Stimulated activated naive CD8-positive, alpha-beta T cell treated with anti-CD3 and anti-CD28 coated beads, Interleukin-15, Interleukin-2, amounts not matched to agents 100 ng/mL and 50 ng/mL, for 24 hours (primary cell): Measurements from ENCODE around the gene TOMM7.

Experiments
- H3K27ac Mint-ChIP-seq: one replicate; pipeline ENCODE4 v1.8.0; 2021; ENCODE audit warnings: mild to moderate bottlenecking, mixed read lengths
- H3K27me3 Mint-ChIP-seq: one replicate; pipeline ENCODE4 v1.8.0; 2021; ENCODE audit warnings: mixed read lengths
- H3K36me3 Mint-ChIP-seq: one replicate; pipeline ENCODE4 v1.8.0; 2021; ENCODE audit warnings: low read depth, mixed read lengths
- H3K4me1 Mint-ChIP-seq: one replicate; pipeline ENCODE4 v1.8.0; 2021; ENCODE audit warnings: low read depth, mixed read lengths
- H3K4me3 Mint-ChIP-seq: one replicate; pipeline ENCODE4 v1.8.0; 2021; ENCODE audit warnings: mild to moderate bottlenecking, mixed read lengths
- H3K9me3 Mint-ChIP-seq: one replicate; pipeline ENCODE4 v1.8.0; 2021; ENCODE audit warnings: mixed read lengths

The TOMM7 gene

DNA sequence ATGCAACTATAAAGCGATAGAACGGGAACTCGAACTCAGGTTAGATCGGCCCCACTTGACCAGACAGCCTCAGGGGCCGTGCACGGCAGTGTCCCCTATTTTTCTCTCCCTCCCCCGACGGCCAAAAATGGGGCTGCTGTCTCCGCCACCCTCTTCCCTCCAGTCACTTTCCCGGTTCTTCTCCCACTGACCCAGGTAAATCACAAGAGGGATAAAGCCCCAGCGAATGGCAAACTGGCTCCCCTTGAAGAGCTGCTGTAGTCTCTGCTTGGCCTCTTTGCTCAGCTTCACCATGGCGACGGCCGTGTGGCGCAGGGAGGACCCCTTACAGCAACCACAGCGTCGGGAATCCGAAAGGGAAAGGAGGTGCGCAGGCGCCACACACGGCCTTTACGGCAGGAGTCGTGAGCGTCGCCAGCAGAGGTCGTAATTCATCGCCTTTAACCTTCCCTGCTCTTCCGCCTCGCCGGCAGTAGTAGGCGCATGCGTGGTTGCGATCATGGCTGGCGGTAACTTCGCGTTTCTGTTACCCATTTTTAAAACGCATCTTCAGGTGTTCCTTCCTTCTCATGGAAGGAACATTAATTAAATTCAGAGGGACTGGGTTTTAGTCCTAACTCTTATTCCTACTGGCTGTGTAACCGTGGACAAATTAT lies at the start of gene TOMM7:
TOMM7 (minus strand) TSS at position 364 of the 656 bp plus-strand sequence; CDS start at position 294, 70 bp downstream.
- H3K4me3 Mint-ChIP-seq, result peak within 1 kb of the TSS; percentile 99
- H3K36me3 Mint-ChIP-seq, result peaks cover 19% of the 10 kb centered on the region
- peaks cover 20% of the 10 kb centered on the region for H3K27me3 Mint-ChIP-seq
- peaks cover 44% of the 10 kb centered on the region for H3K4me1 Mint-ChIP-seq
- H3K9me3 Mint-ChIP-seq, result no peaks in the 10 kb centered on the region
- H3K27ac Mint-ChIP-seq, result peak within 1 kb of the TSS; percentile 99

DNA sequence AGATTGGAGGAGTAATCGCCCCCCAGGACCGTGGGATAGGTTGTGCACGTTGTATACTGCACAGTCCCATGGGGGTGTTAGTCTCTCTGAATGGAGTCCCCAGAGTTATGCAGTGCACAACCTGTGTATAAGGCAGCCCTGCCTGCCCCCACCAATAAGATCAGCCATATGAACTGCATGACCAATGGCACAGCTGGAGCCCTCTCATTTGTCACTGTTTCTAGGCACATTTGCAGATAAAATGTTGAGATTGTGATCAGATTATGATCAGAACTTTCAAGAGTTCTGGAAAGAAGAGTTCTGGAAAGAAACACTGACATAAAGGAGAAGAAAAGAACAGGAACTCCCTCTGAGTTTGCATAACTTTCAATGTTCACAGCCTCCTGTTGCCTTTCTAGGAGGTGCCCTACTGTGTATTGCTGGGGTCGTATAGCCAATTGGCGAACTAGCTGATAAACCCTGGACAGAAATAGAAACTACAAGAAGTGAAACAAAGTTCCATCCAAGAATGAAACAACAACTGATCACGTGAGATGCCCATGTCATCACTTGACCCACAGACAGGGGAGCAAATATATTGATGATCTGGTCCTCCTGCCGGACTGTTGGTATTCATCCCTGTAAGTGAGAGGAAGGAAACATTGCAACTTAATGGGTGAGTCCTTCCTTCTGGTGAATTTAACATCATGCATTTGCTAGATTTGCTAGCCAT lies 49.6 kb upstream of the TOMM7 start:
- H3K27me3 Mint-ChIP-seq, result no peaks in the 10 kb centered on the region
- no peak overlapping the region for H3K27ac Mint-ChIP-seq
- no peak overlapping the region for H3K4me3 Mint-ChIP-seq
- H3K4me1 Mint-ChIP-seq, result peaks cover 4% of the 10 kb centered on the region
- no peaks in the 10 kb centered on the region for H3K9me3 Mint-ChIP-seq
- peaks cover 24% of the 10 kb centered on the region for H3K36me3 Mint-ChIP-seq

DNA sequence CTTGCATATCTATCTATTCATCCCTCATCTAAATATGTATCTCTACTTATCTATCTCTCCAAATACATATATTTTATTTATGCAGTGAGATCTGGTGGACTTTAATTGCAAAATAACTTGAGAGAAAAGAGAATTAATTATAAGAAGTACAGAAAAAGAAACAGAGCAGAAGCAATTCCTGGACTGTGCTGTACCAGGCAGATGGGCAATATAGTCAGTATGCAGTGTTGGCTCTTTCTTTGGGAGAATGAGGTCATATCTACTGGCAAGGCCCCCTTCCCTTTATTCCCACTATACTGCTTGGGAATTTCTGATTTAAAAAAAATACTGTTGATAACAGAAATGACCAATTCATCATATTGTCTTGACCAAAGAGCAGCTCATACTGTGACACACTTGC lies 49.0 kb upstream of the TOMM7 start:
- H3K27me3 Mint-ChIP-seq, result no peaks in the 10 kb centered on the region
- peaks cover 25% of the 10 kb centered on the region for H3K36me3 Mint-ChIP-seq
- no peaks in the 10 kb centered on the region for H3K9me3 Mint-ChIP-seq
- H3K4me3 Mint-ChIP-seq, result no peak overlapping the region
- no peak overlapping the region for H3K27ac Mint-ChIP-seq
- peaks cover 7% of the 10 kb centered on the region for H3K4me1 Mint-ChIP-seq

DNA sequence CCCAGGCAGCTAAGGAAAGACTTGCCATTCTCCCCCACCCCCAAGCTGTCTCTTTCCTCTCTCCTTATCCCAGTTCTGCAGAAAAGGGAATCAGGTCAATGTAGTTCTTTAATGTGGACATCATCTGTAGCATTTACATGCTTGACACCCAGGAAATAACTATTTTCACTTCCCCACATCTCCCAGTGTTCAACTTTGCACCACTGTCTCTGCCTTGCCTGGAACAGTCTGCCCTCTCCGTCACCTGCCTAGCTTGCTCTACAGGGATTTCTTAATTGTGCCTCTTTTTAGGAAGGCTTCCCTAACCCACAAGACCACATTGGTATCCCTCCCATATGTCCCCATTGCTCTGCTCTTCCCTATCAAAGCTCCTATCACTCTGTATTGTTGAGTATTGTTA lies 45.9 kb upstream of the TOMM7 start:
- no peaks in the 10 kb centered on the region for H3K27me3 Mint-ChIP-seq
- peaks cover 45% of the 10 kb centered on the region for H3K36me3 Mint-ChIP-seq
- H3K9me3 Mint-ChIP-seq, result no peaks in the 10 kb centered on the region
- H3K4me3 Mint-ChIP-seq, result no peak overlapping the region
- H3K27ac Mint-ChIP-seq, result no peak overlapping the region
- H3K4me1 Mint-ChIP-seq, result peaks cover 8% of the 10 kb centered on the region

DNA sequence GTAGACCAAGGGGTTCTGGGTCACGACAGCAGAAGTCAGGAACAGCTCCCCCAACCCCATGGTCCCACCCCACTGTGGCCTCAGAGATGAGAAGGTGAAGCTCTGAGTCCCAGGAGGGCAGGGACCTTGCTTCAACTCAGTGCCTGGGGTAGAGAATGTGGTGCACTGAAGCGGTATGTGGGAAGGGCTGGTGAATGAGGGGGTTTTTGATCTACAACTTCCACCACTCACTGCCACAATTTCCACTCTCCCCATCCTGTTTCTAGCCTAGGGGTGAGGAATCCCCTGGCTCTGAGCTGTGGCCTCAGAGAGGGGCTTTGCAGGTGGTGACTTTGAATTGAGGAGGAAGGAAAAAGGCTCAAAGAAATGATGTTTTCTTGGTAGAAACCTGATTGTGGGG lies 44.9 kb upstream of the TOMM7 start:
- H3K4me1 Mint-ChIP-seq, result peaks cover 13% of the 10 kb centered on the region
- H3K36me3 Mint-ChIP-seq, result peaks cover 54% of the 10 kb centered on the region
- H3K4me3 Mint-ChIP-seq, result no peak overlapping the region
- H3K27me3 Mint-ChIP-seq, result no peaks in the 10 kb centered on the region
- no peaks in the 10 kb centered on the region for H3K9me3 Mint-ChIP-seq
- H3K27ac Mint-ChIP-seq, result no peak overlapping the region

DNA sequence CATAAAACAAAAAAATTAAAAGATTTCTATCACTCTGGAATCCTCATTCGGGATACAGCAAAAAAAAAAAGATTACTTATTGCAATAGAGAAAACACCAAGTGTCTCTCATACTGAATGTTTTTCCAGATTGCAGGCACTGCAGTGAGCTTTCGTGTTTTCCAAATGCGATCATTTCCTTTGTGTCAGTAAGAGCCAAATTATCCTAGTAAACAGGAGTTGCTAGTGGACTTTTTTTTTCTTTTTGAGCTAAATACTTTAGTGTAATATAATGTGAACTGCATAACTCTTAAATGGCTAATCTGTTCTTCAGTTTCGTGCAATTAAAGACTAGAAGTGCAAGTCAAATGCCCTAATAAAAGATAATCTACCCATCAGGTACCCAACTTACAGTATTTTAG lies 44.4 kb upstream of the TOMM7 start:
- peaks cover 14% of the 10 kb centered on the region for H3K4me1 Mint-ChIP-seq
- H3K9me3 Mint-ChIP-seq, result no peaks in the 10 kb centered on the region
- no peak overlapping the region for H3K4me3 Mint-ChIP-seq
- H3K27ac Mint-ChIP-seq, result no peak overlapping the region
- H3K36me3 Mint-ChIP-seq, result peaks cover 60% of the 10 kb centered on the region
- no peaks in the 10 kb centered on the region for H3K27me3 Mint-ChIP-seq

DNA sequence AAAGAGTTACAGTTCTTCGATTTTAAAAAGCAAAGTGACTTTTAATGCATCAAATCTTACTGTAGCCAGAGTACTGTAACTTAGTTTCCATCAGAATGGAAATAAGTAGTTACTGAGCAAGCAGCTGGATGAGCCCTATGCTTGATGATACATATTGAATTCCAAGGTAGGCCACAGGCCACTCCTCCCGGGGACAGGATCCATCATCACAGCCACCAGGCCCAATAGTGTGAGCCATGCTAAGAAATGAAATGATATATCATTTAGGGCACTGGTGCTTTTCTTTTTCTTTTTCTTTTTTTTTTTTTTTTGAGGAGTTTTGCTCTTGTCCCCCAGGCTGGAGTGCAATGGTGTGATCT lies 42.9 kb upstream of the TOMM7 start:
- Mint-ChIP-seq H3K36me3 (peaks cover 71% of the 10 kb centered on the region), H3K9me3 (no peaks in the 10 kb centered on the region), H3K4me3 (no peak overlapping the region), H3K4me1 (peaks cover 24% of the 10 kb centered on the region), H3K27ac (no peak overlapping the region), H3K27me3 (no peaks in the 10 kb centered on the region)

DNA sequence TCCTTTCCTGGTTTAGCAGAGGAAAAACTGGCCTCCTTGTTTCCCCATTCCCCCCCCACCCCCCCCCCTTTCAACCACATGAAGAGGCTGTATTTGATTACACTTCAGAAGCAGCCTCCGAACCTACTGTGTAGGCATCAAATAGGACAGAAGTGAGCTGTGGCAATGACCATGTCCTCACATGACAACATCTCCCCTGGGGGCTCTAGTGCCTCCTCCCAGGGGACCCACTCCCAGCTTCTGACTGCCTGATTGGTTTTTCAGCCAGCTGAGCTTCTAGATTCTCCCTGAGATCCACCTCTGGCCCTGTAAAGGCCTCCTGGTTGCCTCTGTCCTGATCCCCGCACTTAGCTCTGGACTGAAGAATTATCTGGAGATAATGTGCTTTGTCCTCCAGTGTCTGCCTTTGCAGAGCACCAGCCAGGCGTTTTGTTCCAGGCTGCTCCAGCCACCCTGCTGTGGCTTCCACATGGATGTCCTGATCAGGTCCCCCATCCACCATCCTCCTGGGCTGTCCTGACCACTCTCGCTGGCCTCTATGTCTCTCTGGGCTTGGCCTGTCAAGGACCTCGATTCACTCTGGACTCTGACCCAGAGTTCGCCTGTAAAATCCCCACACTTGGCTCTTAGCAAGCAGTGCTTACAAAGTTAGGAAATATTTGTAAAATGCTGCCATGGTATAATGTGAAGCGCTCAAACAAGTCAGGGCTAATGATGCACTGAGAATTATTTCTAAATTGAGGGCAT lies 42.4 kb upstream of the TOMM7 start:
- H3K27me3 Mint-ChIP-seq, result no peaks in the 10 kb centered on the region
- peaks cover 29% of the 10 kb centered on the region for H3K4me1 Mint-ChIP-seq
- peak overlapping the region; percentile 41 for H3K27ac Mint-ChIP-seq
- no peaks in the 10 kb centered on the region for H3K9me3 Mint-ChIP-seq
- peaks cover 71% of the 10 kb centered on the region for H3K36me3 Mint-ChIP-seq
- H3K4me3 Mint-ChIP-seq, result no peak overlapping the region

DNA sequence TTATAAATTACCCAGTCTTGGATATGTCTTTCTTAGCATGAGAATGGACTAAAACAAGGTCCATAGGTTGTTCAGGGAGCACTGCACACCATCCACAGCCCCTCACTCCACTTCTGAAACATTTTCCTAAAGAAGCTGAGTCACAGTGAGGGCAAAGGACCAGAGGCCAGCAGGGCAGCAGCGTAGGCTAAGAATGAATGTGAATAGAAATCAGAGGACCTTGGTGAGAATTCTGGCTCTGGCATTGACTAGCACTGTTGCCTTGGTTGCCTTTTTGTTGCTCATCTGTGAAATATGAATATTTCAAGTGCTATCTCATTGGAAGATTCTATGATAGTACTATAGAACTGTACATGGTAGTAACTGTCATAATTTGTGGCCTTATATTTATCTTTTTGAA lies 41.7 kb upstream of the TOMM7 start:
- H3K4me1 Mint-ChIP-seq, result peaks cover 37% of the 10 kb centered on the region
- H3K9me3 Mint-ChIP-seq, result no peaks in the 10 kb centered on the region
- H3K4me3 Mint-ChIP-seq, result no peak overlapping the region
- H3K27me3 Mint-ChIP-seq, result no peaks in the 10 kb centered on the region
- peaks cover 75% of the 10 kb centered on the region for H3K36me3 Mint-ChIP-seq
- H3K27ac Mint-ChIP-seq, result no peak overlapping the region

DNA sequence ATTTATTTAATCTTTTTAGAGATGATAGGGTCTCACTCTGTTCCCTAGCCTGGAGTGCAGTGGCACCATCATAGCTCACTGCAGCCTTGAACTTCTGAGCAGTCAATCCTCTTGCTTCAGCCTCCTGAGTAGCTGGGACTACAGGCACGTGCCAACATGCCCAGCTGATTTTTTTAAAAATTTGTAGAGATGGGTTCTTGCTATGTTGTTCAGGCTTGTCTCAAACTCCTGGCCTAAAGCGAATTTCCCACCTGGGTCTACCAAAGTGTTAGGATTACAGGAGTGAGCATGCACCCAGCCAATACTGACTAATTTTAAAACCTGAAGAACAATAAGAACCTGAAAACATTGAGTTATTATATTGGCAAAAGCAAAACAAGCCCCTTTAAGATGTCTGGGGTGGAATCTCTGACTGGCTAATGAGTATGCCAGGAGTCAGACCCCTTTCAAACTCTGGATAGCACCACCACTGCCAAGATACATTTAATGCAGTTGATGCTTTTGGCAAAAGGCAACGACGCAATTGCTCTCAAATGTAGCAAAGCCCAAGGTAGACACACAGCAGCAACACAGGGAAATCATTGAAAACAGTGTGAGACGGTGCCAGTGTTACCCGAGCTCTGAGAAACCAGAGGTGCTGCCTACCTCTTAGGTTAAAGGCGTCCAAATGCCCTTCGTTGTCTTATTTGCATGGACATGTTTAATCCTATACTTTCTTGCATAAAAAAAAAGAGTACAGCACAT lies 40.7 kb upstream of the TOMM7 start:
- Mint-ChIP-seq H3K36me3 (peaks cover 75% of the 10 kb centered on the region), H3K9me3 (no peaks in the 10 kb centered on the region), H3K4me3 (no peak overlapping the region), H3K27ac (peak overlapping the region; percentile 26), H3K4me1 (peaks cover 46% of the 10 kb centered on the region), H3K27me3 (no peaks in the 10 kb centered on the region)

DNA sequence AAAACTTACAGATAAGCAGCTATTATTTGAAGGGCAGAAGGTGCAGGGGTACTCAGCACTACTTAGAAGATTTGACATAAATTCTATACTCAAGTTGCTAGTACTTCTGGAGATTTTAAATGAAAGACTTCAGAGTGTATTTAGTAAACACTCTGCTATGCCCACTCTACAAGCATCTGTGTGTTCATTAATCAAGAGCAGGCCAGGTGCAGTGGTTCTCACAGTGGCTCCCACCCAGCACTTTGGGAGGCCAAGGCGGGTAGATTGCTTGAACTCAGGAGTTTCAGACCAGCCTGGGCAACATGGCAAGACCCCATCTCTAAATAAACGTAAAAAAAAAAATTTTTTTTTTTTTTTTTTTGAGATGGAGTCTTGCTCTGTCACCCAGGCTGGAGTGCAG lies 38.9 kb upstream of the TOMM7 start:
- Mint-ChIP-seq H3K4me1 (peaks cover 50% of the 10 kb centered on the region), H3K4me3 (no peak overlapping the region), H3K9me3 (no peaks in the 10 kb centered on the region), H3K36me3 (peaks cover 77% of the 10 kb centered on the region), H3K27me3 (no peaks in the 10 kb centered on the region), H3K27ac (no peak overlapping the region)

DNA sequence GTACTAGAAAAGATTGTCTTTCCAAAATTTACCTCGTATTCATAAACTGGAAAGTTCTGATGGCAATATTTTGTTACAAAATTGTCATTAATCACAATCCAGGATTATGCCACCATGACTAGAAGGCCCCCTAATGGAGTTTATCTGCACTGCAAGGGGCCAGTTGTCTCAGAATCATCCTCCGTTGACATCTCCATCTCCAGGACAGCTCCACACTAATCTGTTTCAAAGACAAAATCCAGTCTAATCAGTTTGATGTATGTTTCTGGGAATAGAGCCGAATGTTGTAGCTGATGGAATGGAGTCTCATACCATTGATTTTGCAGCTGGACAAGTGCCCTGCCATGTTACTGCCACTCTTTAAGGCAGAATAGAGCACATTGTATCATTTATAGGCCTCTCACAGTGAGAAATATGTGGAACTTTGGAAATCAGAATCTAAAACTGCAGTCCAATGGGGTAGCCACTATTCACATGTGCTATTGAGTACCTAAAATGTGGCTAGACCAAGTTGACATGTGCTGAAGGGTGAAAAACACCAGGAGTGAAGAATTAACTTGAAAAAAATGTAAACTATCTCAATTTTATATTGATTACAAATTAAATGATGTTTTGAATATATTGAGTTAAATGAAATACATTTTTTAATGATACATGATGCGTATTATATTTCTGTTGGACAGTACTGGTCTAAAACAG lies 38.3 kb upstream of the TOMM7 start:
- Mint-ChIP-seq H3K9me3 (no peaks in the 10 kb centered on the region), H3K4me3 (no peak overlapping the region), H3K27me3 (no peaks in the 10 kb centered on the region), H3K36me3 (peaks cover 84% of the 10 kb centered on the region), H3K4me1 (peaks cover 57% of the 10 kb centered on the region), H3K27ac (no peak overlapping the region)

DNA sequence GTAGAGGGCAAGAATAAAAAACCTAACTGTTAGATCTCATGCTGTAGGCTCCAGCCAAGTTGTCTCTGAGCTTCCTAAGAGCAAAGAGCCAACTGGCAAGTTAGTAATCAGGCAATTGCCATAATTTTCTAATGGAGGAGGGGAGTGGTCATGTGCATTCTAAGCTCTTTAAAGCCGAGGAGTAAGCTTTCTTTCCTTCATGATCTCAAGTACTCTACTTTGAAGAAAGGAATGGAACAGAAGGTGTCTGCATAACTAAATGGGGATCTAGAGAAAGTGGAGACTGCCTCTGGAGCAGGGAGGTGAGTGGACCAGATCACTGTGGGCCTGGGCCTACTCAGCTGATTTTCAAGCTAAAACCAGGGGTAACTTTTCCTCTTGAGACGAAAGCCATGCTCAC lies 37.7 kb upstream of the TOMM7 start:
- H3K4me3 Mint-ChIP-seq, result peak overlapping the region; percentile 18
- H3K27ac Mint-ChIP-seq, result peak overlapping the region; percentile 11
- peaks cover 84% of the 10 kb centered on the region for H3K36me3 Mint-ChIP-seq
- H3K9me3 Mint-ChIP-seq, result no peaks in the 10 kb centered on the region
- H3K4me1 Mint-ChIP-seq, result peaks cover 59% of the 10 kb centered on the region
- no peaks in the 10 kb centered on the region for H3K27me3 Mint-ChIP-seq

DNA sequence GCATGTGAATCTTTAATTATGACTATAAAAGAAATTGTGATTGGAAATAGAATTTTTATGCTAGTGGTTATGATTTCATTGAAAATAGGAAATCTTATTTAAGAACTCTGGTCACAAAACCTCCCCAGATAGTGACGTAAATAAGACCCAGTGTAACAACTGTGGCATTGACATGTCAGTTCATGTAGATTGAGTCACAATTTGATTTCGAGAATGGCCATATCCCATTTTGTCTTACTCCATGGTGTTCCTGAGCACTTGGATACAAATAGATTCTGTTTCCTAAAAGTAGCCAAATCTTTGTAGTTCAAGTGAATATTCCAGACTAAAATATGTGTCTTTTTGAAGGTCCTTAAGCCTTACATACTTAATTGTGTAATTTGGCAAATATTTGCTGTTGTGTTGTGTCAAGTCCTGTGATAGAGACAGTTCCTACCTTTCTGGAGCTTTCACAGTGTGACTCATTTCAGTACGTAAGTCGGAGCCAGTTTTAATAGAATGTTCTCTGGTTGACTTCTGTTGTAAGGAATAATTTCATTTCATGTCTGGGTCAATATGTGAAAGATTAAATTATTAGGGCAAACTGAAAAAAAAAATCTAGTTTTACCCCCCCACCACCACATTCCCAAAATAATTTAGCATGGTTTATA lies 37.1 kb upstream of the TOMM7 start:
- Mint-ChIP-seq H3K27me3 (no peaks in the 10 kb centered on the region), H3K36me3 (peaks cover 86% of the 10 kb centered on the region), H3K9me3 (no peaks in the 10 kb centered on the region), H3K27ac (peak overlapping the region; percentile 11), H3K4me1 (peaks cover 59% of the 10 kb centered on the region), H3K4me3 (no peak overlapping the region)
